Measurements from ENCODE around the gene YPEL3. TPM values are rescaled to one million over a fixed set of nuclear protein-coding genes. Genes with fewer than 3 reads are reported as not detected.

Gene YPEL3
- total RNA-seq, 1 donor from 2014 or later = 22.8 TPM

GRCh38 chr16:30068333-30068732, 27.7 kb downstream of the YPEL3 start:
- no peak for ATAC-seq

DNA sequence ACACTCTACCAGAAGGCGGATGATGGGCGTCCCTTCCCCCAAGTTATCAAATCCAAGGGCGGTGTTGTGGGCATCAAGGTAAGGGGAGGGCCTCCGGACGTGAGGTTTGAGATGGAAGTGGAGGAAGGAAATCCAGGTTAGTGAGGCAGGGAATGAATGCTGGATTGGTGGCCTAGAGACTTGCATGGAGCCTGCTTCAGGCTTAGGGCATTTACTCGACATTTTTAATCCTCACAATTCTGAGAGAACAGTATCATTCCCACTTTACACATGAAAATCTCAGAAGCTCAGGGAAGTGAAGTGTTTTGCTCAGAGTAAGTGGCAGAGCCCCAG, 28.5 kb downstream of the YPEL3 start:
- no peak for ATAC-seq

DNA sequence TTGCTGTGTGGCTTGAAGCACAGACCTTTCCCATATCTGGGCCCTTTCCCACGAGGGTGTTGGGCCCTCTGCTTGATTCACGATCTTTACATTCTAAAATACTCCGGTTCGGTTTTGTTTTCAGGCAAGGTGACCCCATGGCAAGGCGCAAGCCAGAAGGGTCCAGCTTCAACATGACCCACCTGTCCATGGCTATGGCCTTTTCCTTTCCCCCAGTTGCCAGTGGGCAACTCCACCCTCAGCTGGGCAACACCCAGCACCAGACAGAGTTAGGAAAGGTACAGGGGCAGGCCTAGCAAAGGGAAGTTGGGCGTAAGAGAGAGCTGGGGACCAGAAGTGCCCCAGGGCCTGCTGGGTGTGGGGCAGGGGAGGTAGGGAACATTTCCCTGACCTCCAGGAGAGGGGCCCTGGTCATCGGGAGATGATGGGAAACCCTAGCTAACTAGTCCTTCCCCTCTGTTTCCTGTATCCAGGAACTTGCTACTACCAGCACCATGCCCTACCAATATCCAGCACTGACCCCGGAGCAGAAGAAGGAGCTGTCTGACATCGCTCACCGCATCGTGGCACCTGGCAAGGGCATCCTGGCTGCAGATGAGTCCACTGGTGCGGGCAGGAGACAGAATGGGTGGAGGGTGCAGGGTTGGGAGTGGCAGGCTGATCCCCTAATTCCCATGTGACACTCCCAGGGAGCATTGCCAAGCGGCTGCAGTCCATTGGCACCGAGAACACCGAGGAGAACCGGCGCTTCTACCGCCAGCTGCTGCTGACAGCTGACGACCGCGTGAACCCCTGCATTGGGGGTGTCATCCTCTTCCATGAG, 29.0 kb downstream of the YPEL3 start:
- ATAC-seq = peak; percentile 5

DNA sequence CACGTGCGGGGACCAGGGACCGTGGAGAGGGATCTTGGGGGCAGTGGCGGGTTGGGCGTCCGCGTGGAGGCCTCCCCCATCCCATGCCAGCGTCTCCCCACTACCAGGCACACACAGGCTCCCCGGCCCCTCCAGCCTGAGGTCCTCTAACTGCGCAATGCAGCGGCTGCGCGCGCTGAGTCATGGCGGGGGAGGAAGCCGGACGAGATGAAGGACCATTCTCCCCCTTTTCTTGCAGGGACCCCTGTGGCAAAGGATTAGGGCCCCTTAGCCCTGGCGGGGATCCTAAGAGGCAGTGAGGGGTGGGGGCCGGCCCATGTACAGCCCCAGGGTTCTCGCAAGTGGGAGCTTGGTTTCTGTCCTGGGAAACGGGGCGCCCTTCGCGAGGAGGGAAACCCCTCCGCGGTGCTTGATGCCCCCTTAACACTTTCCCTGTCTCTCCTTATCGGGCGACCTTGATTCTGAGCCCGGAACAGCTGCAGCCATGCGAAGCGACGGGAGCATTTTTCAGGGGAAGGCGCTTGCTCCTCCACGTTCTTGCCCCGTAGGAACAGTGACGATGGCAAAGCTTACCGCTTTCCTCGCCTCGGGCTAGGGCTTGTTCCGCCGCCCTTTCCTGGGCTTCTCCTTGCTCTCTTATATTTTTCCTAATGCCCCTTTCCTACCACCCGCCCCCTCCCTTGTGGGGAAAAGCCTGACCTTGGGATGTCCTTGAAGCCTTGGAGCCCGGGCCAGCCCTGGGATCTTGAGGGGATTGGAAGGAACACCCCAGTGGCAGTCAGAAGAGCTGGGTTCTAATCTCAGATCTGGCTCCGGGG, 29.9 kb downstream of the YPEL3 start:
- ATAC-seq = no peak

- ATAC-seq = peak; percentile 89
These were observed 30.7 kb downstream of the YPEL3 start, which contains the start of gene ALDOA for GRCh38 chr16:30065102-30065942. ALDOA (plus strand) TSS chr16:30065760; CDS start chr16:30066898, 1,138 bp downstream.

DNA sequence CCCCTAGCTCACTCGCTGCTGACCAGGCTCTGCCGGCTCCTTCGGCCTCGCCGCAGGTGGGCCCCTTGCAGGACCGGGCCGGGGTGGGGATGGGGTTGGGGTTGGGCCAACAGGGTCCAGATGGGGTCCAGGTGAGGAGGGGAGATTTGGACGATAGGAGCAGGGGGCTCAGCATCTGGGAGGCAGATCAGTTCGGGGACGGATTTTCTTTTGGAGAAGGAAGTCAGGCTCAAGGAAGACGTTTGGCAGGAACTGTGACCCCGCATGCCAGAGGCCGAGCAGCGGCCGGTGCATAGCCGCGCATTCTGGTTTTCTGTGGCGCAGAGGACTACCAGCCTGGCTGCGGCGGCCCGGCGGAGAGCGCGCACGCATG, 31.3 kb downstream of the YPEL3 start:
- ATAC-seq = no peak

DNA sequence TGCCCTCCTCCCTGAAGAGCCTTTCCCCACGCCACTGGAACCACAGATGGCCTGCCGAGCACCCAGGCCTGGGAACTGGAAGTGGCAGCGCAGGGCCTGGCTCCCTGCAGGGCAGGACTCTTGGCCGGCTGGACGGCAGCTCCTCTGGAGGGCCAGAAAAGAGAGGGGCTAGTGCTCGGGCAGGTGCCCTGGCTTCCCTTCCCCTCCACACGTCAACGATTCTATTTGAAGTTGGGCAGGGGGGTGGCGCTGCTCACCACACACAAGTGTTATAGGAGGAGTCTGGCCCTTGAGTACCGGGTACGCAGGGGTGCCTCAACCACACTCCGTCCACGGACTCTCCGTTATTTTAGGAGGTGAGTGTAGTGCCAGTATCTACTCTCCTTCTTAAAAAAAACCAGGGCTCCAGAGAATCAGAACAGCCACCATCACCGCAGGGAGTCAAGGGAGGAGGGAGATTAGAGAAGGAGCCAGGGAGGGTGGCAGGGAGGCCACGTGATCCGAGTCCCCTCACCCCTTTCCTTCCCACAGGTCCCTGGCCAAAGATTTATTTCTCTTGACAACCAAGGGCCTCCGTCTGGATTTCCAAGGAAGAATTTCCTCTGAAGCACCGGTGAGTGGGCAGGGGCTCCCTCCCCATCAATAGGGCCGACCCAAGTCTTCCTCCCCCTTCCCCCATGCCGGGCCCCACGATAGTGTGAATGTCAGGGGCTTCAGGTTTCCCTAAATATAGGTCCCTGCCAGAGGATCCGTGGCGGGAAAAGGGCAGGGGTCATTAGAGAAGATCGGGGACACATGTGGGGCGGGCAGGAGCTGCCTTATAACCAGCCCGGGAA, 31.9 kb downstream of the YPEL3 start:
- peak; percentile 2 for ATAC-seq

DNA sequence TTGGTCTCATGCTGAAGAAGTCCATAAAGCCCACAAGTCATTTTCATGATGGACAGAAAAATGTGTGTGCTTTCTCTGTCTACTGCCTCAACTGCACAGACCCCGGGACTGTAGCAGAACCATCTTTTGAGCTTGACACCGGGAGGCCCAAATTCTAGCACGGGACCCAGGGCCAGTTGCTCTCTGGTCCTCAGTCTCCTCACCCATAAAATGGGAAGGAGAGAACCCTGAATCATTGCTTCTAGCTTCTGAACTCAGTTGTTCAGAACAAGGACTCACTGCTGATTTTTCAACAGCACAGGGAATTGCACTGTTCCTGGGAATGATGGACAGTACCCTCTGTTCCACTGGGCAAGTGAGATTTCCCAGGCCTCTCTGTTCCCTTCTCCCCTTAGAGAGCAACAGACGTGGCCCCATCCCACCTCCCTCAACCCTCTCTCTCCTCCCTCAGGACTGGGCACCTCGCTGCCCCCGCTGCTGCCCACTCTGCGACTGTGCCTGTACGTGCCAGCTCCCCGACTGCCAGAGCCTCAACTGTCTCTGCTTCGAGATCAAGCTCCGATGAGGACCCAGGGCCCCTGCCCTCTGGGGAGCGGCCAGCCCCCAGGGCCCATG, 32.6 kb downstream of the YPEL3 start:
- no peak for ATAC-seq

- no peak for ATAC-seq
These were observed 35.0 kb downstream of the YPEL3 start for GRCh38 chr16:30060836-30061554.

DNA sequence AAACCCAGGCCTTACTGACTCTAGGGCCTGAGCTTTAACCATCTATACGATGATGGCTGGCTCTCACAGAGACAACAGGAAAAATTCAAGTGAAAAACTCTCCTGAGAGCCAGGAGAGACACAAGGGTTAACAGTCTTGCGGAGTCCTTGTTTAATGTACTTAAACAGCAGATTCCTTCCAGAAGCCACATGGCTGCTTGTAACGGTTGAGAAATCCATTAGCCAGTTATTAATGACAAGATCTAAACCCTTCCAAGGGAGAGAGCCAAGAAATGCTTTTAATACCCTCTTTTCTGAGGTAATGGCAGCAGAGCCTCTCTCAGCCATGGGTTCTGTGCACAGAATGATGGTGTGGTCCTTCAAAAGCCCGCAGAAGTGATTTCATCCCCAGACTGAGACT, 35.7 kb downstream of the YPEL3 start:
- ATAC-seq = no peak

DNA sequence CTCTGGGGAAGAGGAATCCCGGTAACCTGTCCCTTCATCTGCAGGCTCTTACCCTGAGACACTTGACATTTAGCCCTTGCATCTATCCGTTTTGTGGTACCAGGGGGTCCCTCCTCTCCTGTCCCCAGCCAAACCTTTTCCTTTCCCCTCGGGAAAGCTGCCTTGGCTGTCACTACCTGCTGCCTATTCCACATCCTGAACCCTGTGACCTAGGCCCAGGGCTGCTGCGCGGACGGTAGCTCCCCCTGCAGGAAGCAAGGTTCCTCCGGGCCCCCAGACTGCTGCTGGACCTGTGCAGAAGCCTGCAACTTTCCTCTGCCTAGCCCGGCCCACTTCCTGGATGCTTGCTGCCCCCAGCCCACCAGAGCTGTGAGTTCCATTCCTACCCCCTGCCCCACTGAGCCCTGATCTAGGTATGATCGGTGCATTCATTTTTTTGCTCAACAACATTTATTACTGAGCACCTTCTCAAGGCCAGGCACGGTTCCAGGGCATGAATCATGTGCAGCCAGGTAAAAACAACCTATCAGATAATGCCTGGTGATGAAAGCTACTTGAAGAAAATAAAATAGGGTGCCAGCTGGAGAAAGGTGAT, 41.0 kb downstream of the YPEL3 start:
- peak; percentile 51 for ATAC-seq

DNA sequence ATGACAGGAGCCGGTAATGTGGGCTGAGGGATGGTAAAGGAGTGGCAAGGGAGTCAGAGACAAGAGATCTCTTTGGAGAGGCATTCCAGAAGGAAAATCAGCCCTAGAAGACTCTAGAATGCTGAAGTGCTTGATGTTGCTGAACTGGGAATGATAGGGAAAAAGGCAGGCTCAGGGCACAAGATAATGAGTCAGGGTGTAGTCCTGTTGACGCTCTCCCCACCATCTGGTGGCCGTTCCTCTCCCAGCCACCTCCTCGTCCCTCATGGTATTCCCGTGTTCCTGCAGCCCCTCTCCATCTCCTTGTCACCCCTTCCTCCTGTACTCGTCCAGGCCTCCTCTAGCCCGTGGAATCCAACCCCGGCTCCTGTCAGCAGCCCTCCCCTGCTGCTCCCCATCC, 41.6 kb downstream of the YPEL3 start:
- ATAC-seq = no peak

GRCh38 chr16:30053376-30054015, 42.5 kb downstream of the YPEL3 start:
- ATAC-seq = peak; percentile 9

DNA sequence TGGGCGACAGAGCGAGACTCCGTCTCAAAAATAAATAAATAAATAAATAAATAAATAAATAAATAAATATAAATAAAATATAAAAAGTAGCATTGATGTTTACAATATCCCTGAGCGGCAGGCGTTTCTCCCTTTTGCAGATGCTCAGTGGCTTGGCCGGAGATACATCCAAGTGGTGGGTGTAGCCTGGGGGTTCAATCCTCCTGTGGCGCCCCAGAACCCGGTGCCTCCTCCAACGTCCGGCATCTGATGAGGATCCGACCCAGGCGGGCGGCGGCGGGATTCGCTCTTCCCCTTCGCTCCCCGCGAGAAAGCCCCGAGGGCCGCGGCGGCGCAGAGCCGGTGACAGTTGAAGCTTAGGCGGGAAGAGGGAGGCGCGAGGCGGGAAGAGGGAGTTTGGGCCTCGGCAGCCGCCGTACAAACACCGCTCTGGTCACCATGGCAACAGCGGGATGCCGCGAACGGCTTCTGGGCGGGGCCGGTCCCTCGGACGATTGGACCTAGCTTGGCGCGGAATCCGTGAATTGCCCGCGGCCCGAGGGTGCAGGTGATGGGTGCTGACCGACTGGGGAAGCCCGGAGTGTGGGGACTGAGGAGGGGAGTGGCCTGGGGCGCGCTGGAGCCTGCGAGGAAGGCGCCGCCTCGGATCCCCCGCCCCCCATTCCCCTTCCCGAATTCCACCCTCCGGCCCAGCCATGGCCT, 43.2 kb downstream of the YPEL3 start:
- peak; percentile 73 for ATAC-seq

DNA sequence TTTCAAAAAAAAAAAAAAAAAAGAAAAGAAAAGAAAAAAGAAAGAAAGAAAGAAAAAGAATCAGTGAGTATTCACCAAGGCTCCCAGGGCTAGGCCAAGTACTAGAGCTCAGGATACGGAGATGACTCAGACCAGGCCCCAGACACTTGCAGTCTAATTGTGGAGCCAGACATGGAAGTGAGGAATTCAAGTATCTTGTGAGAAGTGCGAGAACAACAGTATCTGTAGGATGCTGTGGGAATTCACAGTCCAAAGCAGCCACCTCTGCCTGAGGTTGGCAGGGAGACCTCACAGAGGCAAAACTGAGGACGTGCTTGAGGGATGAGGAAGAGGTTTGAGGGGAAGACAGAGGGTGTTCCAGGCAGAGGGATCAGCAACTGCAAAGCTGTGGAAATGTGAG, 44.5 kb downstream of the YPEL3 start:
- ATAC-seq = no peak

DNA sequence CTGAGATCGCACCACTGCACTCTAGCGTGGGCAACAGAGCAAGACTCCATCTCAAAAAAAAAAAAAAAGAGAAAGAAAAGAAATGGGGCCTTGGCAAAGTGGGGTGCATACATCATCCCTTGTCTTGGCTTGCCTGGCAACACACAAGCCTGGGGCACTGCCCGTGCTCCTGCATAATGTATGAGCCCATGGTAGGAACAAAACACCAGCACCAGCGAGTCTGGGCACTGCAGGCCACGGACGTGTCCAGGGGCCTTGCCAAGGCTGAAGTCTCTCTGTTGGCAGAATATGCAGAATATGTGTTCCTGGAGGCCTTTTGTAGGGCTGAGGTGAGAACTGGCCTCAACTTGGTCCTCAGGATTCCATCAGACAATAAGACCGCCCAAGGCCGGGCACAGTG, 46.1 kb downstream of the YPEL3 start:
- peak; percentile 64 for ATAC-seq

- no peak for ATAC-seq
These were observed 49.4 kb downstream of the YPEL3 start for GRCh38 chr16:30046588-30046987.

DNA sequence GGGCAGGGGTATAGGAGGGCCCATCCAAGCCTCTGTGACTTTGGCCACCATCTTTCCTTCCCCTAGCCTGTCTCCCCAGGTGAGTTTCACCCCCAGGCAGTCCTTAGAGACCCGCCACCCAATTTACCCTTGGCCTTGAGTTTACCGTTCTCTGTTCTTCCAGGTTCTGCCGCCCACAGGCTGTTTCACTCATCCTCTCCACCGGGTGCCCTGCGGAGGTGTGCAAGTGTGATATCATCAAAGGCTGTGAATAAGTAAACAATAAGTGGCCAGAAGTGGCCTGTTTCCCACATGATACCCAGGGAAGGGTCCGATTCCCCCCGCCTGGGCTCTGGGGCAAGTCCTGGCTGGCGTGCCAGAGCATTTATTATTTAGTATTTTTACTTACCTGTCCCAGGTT, 49.8 kb downstream of the YPEL3 start:
- no peak for ATAC-seq
